HL-60 (cell line): ENCODE data around the gene NUDT15.

Source experiments
- CTCF ChIP-seq: IDR thresholded peaks from one replicate; pipeline ENCODE4 v1.5.1; 2011; ENCODE audit warnings: low read length, control low read depth, inconsistent platforms; ENCODE audit not compliant: insufficient read depth
- GABPA ChIP-seq: IDR thresholded peaks from 2 replicates; pipeline ENCODE4 v1.6.1; 2012; ENCODE audit warnings: low read depth
- POLR2AphosphoS5 ChIP-seq: IDR thresholded peaks from 2 replicates; pipeline ENCODE4 v1.6.1; 2012; ENCODE audit warnings: low read depth
- SPI1 ChIP-seq: IDR thresholded peaks from 2 replicates; pipeline ENCODE4 v1.6.1; 2012; ENCODE audit warnings: low read depth, mild to moderate bottlenecking, borderline replicate concordance

GRCh38 chr13:48078251-48078656 lies 40.7 kb downstream of the NUDT15 start:
- TF ChIP-seq POLR2AphosphoS5 (no peak), CTCF (peak; percentile 15), GABPA (no peak), SPI1 (no peak)
